ENCODE data around the gene MPPED2. TPM values are rescaled to one million over a fixed set of nuclear protein-coding genes. Genes with fewer than 3 reads are reported as not detected.

The MPPED2 gene
- total RNA-seq, 1 experiment from 2014 or later, result not detected

DNA sequence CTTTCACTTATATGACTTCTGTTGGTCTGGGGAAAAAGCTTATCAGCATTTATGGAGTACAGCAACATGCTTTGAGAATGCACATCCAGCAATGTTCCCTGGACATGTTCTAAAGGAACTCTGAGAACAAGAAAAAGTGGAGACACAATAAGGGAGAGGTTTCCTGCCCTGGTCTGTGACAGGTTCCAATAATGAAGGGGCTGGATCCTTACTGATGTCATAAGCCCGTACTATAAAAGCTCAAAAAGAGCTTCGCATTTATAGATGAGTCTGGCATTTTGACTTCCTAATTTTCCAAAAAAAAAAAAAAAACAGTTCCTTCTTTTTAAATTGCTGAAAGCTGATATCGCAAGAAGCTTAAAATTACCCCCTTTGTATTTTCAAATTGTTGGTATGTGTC, 129.1 kb downstream of the MPPED2 start:
- no peak for DNase-seq (ENCODE audit: extremely low read depth, low read depth)

DNA sequence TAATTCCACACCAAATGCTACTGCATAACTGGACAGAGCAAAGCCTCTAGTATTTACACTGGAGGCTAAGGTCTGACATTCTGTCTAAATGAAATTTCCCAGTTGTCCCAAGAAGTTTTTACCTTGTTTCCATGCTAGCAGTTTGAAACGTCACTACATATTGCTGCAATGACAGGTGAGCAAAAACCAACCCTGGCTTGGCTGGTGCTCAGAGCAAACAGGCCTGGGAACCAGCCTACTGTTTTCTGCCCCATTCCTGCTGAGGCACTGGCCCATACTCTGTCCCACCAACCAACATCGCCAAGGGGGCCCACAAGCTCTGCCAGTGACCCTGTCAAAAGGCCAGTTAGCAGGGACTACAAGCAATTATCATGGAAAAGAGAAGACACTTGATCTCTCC, 131.1 kb downstream of the MPPED2 start:
- no peak for DNase-seq (ENCODE audit: extremely low read depth, low read depth)

DNA sequence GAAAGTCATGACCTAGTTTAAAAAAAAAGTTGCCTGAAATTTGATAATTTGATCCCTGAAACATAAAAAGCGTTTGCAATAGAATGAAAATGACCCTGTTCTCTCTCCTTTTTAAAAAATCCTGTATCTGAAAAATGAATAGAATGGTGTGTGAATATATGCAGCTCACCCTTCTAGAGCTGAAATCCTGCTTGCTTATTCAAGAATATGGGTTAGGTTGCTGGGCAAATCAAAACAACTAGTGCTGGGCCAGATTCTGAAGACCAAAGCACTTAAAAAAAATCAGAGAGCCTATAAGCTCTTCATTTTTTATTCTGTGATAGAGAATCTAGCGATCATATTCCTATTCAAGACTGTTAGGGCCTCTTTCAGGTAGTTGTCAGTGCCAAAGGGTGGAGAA, 131.6 kb downstream of the MPPED2 start:
- DNase-seq (ENCODE audit: extremely low read depth, low read depth), result no peak

DNA sequence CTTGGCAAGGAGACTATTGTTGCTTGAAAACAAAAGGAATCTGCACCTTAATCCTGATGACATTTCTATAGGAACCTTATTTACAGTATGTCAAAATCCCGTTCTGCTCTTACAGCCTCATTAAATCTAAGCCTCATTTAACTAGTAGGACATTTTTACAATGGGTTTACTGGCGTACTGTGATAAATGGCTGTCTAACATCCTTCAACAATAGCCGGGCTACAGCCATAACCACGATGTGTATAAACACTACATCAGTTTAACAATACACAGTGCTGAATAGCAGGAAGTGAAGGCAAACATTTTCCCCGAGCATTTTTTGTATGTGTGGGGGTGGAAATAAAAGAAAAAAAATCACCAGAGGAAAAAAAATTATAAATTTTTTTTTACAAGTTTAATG, 132.0 kb downstream of the MPPED2 start:
- DNase-seq (ENCODE audit: extremely low read depth, low read depth), result no peak

DNA sequence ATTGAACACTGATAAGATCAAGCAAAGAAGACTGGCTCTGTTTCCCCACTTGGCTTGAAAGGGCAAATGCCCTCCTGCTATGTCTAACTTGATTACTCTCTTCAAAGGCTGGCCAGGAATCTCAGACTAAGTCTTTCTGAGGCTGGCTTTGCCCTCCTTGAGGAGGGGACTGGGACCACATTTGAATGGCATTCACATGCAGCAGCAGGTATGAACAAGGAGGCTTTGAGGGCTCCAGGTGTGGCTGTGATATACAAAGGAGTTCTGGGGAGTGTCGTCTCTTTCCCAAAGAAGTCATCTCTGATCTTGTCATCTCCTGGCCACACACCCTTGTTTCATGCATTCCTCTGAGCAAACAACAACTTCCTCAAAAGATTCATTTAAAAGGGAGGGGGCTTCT, 132.4 kb downstream of the MPPED2 start:
- DNase-seq (ENCODE audit: extremely low read depth, low read depth), result no peak

DNA sequence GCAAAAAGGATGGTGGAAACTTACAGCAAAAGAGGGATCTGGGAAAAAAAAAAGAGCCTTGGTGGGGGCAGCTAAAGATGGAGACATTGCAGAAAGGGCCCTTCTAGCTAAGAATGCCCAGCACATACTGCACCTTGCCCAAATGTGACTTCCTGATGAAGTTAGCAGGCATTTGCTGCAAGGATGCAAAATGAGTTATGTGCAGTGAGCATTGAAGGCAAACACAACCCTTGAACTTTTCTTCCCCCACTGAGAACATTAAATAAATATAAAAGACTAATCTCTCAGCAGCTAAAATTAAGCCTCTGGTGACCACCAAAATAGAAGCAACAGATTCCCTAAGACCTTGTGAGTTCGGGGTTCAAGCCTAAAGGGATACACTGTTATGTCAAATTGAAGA, 133.3 kb downstream of the MPPED2 start:
- no peak for DNase-seq (ENCODE audit: extremely low read depth, low read depth)

DNA sequence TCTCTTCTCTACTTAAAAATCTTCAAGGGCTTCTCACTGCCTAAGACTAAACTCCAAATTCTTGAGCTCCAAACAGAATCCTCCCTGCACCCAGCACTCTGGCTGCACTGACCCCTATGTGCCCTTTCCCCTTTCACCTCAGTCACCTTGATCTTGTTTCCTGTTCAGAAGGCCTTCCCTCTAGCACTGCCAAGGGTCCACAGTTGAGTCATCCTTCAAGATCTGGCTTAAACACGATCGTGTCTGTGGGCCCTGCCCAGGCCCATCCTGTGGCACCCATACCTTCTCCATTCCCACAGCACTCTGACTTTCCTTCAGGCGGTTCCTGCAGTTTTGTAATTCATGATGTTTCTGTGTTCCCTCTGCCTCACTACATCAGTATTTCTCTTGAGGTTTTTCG, 134.0 kb downstream of the MPPED2 start:
- DNase-seq (ENCODE audit: extremely low read depth, low read depth), result no peak

DNA sequence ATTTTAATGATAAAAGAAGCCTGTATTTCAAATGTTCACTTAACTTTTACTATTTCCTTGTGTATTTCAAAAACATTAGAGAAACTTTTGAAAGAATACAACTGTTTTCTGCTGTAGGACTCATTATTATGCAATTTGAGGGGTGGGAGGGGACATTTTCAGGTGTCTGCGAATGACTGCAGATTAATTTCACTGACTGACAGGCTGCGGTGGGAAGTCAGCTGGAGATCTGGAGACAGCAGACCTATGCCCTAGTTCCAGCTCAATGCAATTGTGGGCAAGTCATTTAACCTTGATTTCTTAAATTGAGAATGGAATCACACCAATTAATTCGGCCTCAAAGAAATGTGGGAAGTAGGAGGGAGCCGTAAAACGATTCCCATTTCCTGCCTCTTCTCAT, 134.5 kb downstream of the MPPED2 start:
- DNase-seq (ENCODE audit: extremely low read depth, low read depth), result no peak

DNA sequence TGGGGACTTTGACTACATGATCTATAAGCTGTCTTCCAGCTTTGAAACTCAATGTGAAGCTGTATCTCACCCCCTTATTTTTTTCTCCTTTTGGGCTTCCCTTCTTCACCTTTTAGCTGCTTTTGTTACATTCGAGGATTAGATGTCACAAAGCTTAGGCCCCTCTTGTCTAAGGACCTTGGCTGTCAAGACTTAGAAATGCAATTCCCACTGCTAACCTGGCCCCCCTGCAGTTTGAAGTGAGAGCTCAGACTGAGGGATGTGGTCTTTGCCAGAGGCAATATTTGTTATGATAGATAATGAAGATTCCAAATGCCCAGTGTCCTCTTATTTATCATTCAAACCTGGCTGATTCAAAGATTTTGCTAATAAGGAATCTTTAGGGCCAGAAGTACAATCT, 135.0 kb downstream of the MPPED2 start:
- no peak for DNase-seq (ENCODE audit: extremely low read depth, low read depth)

DNA sequence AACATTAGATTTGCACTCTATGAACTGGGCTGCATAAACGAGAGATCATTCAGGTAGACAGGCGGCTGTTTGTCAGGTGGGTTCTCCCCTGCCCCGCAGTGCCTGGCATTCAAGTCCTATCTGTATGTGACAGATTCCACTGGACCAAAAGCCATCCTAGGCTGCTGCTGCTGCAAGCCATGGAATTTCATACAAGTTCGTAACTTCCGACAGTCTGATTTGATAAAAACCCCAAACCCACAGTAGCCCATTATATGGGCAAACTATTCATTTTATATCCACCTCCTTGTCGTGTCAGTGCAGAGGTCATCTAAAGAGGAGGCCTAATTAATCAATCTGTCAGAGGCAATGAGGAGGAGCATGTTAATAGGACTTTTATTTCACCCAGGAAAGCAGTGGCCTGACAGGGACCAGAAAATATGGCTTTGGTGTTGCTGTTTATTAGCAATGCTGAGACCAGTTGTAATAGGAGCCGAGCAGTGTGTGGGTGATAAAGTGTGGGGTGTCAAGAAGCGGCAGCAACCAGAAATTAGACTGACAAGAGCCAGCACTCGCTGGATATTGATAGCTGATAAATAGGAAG, 139.0 kb downstream of the MPPED2 start:
- DNase-seq (ENCODE audit: extremely low read depth, low read depth), result no peak

DNA sequence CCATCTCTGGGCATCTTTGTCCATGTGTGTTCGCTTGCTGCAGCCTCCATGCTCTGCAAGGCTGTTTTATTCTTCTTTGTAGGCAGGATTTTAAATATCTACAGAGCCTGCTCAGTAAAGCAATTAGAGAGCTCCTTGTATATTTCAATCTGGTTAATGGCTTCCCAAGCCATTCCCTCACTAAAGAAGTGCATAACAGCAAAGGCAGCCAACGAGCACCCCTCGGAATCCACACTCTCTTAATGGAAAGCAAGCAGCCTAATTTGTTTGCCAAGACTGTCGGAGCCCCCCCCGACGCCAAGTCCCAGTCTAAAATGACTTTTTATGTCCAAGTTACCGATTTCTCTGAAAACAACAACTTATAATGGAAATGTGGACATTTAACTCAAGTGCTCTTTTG, 139.6 kb downstream of the MPPED2 start:
- DNase-seq (ENCODE audit: extremely low read depth, low read depth), result no peak

DNA sequence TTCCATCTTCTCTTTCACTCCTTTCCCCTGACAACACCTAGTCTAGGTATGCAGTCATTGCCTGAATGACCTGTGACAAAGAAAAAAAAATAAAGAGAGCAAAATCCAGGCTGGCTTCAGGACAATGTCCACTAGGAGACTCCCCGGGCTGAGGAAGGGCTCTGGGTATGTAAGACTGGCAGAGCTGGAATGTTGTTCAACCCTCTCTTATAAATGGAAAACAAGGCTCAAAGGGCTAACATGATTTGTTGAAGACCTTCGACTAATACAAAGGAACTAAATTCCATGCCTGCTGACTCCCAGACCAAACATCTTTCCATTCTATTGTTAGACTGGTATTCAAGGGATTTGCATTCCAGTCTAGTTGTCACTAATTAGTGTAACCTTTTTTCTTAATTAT, 141.1 kb downstream of the MPPED2 start:
- no peak for DNase-seq (ENCODE audit: extremely low read depth, low read depth)

DNA sequence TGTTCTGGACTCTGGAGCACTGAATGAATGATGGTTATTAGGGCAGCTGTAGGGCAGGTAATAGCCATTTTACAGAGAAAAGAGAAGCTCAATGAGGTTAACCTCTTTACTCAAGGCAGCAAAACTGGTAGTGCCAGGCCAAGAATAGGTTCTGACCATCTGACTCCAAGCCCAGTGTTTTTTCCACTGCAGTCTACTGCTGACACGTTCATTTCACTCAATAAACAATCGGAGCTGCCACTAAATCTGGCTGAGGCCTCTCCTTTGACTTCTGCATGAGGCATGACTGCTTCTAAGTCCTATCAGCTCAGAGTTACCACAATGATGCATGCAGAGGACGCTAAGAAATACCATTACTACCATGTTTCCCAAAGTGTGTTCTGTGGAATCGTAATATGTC, 145.6 kb downstream of the MPPED2 start:
- DNase-seq (ENCODE audit: extremely low read depth, low read depth), result no peak

DNA sequence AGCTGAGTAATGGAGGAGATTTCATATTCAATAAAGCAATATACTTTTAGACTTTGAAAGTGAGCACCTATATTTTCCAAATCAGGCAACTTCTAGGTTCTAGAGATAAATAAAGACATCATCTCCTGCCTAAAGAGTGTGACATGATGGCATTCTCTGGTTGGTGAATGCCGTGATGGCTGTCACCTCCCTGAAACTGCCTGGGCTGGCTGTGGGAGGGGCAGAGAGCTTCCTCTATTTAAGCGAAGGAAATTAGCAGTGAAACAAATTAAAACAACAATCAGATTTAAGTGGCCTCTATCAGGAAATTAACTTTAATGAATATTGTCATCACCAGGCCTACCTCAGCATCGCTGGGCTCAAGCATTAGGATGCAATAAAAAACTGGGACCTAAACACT, 149.4 kb downstream of the MPPED2 start:
- DNase-seq (ENCODE audit: extremely low read depth, low read depth), result no peak

DNA sequence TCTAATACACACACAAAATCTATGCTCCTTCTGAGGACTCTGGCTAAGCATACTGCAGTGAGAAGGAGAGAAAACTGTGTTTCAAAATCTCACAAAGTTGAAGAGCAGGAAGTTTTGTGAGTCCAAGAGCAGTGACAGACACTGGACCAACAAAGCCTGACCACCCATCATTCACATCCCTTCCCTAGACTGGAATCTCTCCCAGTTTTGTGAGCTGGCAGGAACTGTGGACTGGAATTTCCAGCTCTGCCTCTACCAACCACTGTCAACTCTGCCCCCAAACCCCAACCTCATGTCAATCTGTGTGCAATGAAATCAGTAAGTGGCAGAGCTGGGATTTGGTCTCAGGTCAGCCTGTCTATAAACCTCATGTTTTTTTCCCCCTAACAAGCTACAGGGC, 150.7 kb downstream of the MPPED2 start:
- DNase-seq (ENCODE audit: extremely low read depth, low read depth), result no peak

DNA sequence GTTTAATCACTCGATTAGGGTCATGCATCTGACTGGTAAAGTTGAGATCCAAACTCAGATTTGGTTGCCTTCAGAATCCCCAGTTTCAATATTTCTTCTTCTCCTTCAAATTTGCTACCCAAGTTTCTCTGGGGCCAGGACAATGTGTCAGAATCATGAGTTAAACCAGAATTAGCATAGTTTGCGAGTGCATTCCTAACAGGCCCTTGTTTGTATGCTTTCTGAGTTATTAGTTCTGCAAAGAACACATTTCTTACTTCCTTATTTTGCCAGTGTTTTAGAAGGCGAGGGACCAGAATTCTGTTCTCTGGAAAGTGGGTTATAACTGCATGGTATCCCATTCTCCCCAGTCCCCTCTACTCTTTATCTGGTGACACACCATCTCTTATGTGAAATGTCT, 151.3 kb downstream of the MPPED2 start:
- DNase-seq (ENCODE audit: extremely low read depth, low read depth), result no peak

DNA sequence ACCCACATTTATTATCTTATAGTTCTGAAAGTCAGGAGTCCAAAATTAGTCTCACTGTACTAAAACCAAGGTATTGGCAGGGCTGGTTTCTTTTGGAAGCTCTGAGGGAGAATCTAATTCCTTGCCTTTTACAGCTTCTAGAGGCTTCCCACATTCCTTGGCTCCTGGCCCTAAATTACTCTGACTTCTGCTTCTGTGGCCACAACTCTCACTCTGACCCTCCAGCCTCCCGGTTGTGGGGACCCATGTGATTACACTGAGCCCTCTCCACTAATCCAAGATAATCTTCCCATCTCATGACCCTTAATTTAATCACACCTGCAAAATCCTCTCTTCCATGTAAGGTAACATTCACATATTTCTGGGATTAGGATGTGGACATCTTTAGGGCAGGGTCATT, 152.3 kb downstream of the MPPED2 start:
- DNase-seq (ENCODE audit: extremely low read depth, low read depth), result no peak

DNA sequence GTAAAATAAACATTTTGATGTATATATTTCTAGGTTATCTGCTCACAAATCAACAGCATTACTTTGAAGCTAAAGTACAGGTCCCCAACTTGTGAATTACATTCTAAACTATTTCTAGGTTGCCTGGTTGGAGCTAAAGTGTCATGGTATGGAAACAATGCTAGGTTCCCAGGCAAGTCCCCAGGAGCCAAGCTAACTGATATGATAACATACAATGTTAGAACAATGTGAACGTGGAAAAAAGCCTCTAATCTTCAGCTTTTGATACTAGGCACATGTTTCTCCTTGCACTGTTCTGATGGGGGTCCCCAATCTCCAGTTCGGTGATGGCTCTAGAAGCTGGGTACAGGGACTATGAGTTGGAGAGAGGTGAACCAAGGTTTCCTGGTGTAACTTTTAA, 153.4 kb downstream of the MPPED2 start:
- no peak for DNase-seq (ENCODE audit: extremely low read depth, low read depth)

DNA sequence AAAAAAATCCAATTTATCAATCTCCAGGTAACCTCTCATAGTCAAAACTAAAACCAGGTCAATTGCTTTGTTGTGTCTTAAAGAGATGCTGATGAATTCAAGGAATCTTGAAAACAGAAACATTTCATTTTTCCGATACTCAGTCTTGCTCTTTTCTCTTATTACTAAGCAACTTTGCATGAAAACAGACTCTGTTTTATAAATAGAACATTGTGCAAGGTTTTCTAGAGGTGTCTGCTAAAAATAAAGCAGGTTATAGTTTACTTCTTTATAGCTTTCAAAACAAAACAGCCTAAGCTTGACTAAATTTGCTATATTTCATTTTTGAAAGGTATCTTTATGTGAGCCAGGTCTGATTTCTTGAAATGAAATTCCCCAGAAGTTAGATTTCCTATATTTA, 154.0 kb downstream of the MPPED2 start:
- DNase-seq (ENCODE audit: extremely low read depth, low read depth), result no peak

DNA sequence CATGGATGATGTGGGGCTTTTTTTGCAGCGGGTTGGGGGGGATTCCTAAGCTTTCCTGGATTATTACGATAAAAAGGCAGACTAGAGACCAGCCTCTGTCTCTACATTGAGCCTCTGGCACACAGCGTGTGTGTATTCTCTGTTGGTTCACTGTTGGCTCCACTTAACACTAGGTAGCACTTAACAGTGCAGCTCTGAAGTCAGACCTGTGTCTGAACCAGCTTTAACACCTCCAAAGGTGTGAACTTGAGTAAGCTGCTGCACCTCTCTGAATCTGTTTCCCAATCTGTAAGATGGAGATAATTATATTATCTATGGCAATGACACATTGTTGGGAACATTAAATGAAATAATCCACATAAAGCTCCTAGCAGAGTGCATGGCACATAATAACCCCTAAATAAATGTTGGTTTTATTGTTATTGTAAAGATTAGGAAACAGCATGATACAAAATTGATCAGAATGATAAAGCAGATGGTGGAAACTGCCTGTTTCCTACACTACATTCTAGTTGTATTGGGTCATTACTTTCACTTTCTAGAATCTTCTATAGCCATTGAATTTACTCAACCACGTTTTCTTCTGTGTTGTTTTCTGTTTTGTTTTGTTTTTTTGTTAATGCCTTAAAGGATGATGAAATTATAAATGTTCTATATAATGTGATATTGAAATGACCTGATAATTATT, 154.9 kb downstream of the MPPED2 start:
- DNase-seq (ENCODE audit: extremely low read depth, low read depth), result no peak

DNA sequence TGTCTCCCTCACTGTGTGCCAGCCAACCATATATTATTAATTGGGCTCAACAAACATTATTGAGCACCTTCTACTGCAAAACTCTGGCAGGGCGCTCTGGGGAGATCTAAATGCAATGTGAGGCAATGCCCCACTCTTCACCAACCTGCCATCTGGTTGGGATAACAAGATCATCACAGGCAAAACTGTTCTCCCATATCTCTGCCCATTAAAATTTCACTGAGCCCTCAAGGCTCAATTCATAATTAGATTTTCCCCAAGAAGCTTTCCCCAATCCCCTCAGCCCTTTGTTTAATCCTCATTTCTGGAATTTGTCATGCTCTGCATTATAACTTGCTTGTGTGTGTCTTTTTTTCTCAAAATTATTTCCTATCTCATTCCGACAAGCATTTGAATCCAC, 156.6 kb downstream of the MPPED2 start:
- DNase-seq (ENCODE audit: extremely low read depth, low read depth), result no peak

DNA sequence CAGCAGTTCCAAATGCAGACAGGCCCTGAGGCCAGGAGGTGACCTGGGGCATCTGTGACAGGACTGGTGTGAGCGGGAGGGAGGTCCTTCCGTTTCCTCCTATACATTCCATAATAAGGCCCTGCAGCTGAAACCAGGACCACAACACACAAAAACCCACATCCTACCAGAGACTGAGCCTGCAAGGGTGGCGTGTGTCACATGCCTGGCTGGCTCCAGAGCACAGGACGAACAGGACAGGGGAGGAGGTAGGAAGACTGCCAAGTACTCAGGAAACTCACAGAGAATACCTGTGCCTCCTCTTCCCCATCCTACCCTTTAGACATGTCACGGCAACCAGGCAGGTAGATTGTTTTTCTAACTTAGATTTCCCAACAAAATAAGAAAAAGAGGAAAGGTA, 159.4 kb downstream of the MPPED2 start:
- DNase-seq (ENCODE audit: extremely low read depth, low read depth), result no peak

DNA sequence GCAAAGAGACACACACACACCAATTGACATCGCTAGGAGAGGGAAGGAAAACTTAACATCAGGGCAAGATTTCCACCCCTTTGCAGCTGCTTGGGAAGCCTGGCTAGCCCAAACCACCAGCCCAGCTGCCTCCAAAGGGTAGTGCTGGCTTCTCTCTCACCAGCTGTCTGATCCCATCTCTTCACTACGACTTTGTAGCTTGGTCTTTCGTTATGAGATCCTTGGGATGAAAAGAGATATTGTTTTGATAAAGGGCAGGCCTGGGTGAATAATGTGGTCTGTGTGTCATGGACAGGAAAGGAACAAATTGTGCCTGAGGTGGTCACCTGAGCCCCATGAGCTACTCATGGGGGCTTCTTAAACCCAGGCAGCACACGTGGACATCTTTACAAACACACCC, 161.3 kb downstream of the MPPED2 start:
- no peak for DNase-seq (ENCODE audit: extremely low read depth, low read depth)
